MCF 10A (cell line): Measurements from ENCODE around the gene PTH1R. TPM values are rescaled to one million over a fixed set of nuclear protein-coding genes. Genes with fewer than 3 reads are reported as not detected.

ENCODE experiments used
- BruUV-seq: library from RNA; stranded (reverse); fragments of 400-500 nt; replicated peaks from 2 replicates; lab custom pipeline; 2021; lab: Mats Ljungman, UMichigan
- CTCF ChIA-PET: fragments of 300-600 bp; sonication (Branson Sonifier 250); formaldehyde crosslinking; extraction: SDS; loops from one replicate; lab custom pipeline; 2021; ENCODE audit warnings: antibody characterized with exemption, inconsistent platforms; lab: Yijun Ruan, JAX
- POLR2A ChIA-PET: fragments of 300-600, 350-650 bp; sonication (Branson Sonifier 250); formaldehyde crosslinking; extraction: SDS; loops from one replicate; lab custom pipeline; 2020; ENCODE audit warnings: antibody characterized with exemption, inconsistent platforms; lab: Yijun Ruan, JAX
- DNase-seq: peaks from one replicate; pipeline ENCODE4 v3.0.0-alpha.2; 2018; ENCODE audit not compliant: unreplicated experiment
- H3K27ac Mint-ChIP-seq: one replicate; pipeline ENCODE4 v1.8.0; 2022; ENCODE audit warnings: mild to moderate bottlenecking, low read depth, mixed read lengths; ENCODE audit not compliant: unreplicated experiment
- H3K27me3 Mint-ChIP-seq: one replicate; pipeline ENCODE4 v1.8.0; 2022; ENCODE audit warnings: mixed read lengths; ENCODE audit not compliant: insufficient read depth, unreplicated experiment
- H3K36me3 Mint-ChIP-seq: one replicate; pipeline ENCODE4 v1.8.0; 2022; ENCODE audit warnings: mild to moderate bottlenecking, moderate library complexity, mixed read lengths; ENCODE audit not compliant: insufficient read depth, unreplicated experiment
- H3K4me1 Mint-ChIP-seq: one replicate; pipeline ENCODE4 v1.8.0; 2022; ENCODE audit warnings: mixed read lengths; ENCODE audit not compliant: insufficient read depth, unreplicated experiment
- H3K4me3 Mint-ChIP-seq: one replicate; pipeline ENCODE4 v1.8.0; 2022; ENCODE audit warnings: mild to moderate bottlenecking, moderate library complexity, mixed read lengths; ENCODE audit not compliant: unreplicated experiment
- H3K9me3 Mint-ChIP-seq: one replicate; pipeline ENCODE4 v1.8.0; 2022; ENCODE audit warnings: mixed read lengths; ENCODE audit not compliant: unreplicated experiment
- intact Hi-C: fragments of 100-400 bp; cut with micrococcal nuclease; formaldehyde crosslinking; loops from 2 replicates; pipeline ENCODE4 v1.14.1; 2022
- total RNA-seq: library from RNA; stranded (reverse); gene quantifications from 2 replicates; pipeline ENCODE4 v1.2.3, GENCODE V29; 2022
- TF ChIP-seq, protein P1 (sequence below): fragments of 200-600 bp; IDR thresholded peaks from one replicate; pipeline ENCODE4 v1.8.0; 2022; ENCODE audit warnings: antibody characterized with exemption, mild to moderate bottlenecking; ENCODE audit not compliant: unreplicated experiment

The PTH1R gene
- total RNA-seq, 1 experiment from 2014 or later = not detected

DNA sequence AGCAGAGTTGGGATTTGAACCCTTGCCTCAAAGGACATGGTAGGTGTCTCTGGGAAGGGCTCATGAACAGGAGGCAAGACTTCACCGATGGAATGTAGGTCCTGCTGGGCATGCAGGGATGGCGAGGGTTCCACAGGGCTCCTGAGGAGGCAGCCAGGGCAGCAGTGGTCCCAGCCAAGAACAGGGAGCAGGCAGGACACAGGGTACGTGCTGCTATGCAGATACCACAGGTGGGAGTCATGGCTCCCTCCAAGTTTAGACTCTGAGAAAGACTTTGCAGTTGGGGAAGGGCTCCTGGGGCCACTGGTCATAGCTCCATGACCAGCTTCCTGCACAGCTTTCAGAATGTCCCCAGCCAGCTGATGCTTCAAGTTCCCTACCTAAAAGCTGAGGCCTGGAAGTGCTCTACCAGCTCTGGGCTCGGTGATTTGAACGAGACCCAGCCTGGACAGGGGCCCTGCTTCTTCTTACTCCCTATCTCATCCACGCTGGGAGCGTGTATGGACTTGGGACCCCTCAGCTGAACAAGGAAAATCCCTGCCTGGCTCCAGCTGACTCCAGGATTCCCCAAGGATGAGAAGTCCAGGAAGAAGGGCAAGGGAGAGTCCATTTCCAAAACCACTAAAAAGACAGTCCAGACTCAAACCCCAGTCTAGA lies 15.0 kb upstream of the PTH1R start:
- CTCF ChIA-PET = interaction anchor here (0.8 kb wide), 1 partner anchor 30 kb away, joined by 4 read pairs; no protein-coding TSS in a partner anchor
- intact Hi-C loops = no loop called here
- POLR2A ChIA-PET = interaction anchor here (1.0 kb wide), 1 partner anchor 51 kb away, joined by 3 read pairs; no protein-coding TSS in a partner anchor

DNA sequence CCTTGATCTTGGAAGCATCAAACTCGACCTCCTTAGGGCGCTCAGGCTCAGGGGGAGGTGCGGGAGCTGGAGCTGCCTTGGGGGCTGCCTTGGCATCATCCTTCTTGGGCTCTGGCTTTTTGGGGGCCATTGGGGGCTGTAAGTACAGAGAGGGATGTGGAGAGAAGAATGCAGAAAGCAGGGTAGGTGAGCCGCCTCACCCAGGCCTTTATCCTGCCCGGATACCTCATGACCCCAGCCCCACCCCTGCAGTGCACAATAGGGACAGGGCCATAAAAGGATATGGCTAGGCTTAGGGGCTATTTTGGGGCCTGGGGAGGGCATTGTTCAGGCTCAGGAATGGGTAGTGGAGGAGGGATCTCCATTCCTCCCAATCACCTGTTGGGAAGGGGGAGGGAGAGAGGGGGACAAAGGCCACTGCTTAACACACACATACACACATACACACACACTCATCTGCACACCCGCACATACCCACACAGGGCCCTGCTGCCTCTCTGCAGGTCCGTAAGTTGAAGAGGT lies 14.2 kb upstream of the PTH1R start, which contains the start of gene MYL3:
MYL3 (minus strand) TSS at position 184 of the 522 bp plus-strand sequence; CDS start at position 130, 54 bp downstream.
- ChIA-PET CTCF (interaction anchor here (0.8 kb wide), 1 partner anchor 38 kb away, joined by 7 read pairs; no protein-coding TSS in a partner anchor), POLR2A (interaction anchor here (1.0 kb wide), 1 partner anchor 50 kb away, joined by 3 read pairs; no protein-coding TSS in a partner anchor)
- Mint-ChIP-seq H3K9me3 (no peaks in the 10 kb centered on the region), H3K4me3 (no peak within 1 kb of the TSS), H3K36me3 (no peaks in the 10 kb centered on the region), H3K27me3 (peaks cover 6% of the 10 kb centered on the region), H3K4me1 (peaks cover 11% of the 10 kb centered on the region), H3K27ac (no peak within 1 kb of the TSS)
- no peak for DNase-seq
- no TSS peak for BruUV-seq
- TF ChIP-seq, protein P1, sequence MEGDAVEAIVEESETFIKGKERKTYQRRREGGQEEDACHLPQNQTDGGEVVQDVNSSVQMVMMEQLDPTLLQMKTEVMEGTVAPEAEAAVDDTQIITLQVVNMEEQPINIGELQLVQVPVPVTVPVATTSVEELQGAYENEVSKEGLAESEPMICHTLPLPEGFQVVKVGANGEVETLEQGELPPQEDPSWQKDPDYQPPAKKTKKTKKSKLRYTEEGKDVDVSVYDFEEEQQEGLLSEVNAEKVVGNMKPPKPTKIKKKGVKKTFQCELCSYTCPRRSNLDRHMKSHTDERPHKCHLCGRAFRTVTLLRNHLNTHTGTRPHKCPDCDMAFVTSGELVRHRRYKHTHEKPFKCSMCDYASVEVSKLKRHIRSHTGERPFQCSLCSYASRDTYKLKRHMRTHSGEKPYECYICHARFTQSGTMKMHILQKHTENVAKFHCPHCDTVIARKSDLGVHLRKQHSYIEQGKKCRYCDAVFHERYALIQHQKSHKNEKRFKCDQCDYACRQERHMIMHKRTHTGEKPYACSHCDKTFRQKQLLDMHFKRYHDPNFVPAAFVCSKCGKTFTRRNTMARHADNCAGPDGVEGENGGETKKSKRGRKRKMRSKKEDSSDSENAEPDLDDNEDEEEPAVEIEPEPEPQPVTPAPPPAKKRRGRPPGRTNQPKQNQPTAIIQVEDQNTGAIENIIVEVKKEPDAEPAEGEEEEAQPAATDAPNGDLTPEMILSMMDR = no peak
- intact Hi-C loops = no loop called here

More for the DNA sequence above, 15.0 kb upstream of the PTH1R start:
- DNase-seq = no peak
- Mint-ChIP-seq H3K27ac (no peak overlapping the region), H3K27me3 (peaks cover 14% of the 10 kb centered on the region), H3K36me3 (no peaks in the 10 kb centered on the region), H3K4me3 (no peak overlapping the region), H3K9me3 (no peaks in the 10 kb centered on the region), H3K4me1 (peaks cover 11% of the 10 kb centered on the region)
- TF ChIP-seq, protein P1 = no peak
- no TSS peak for BruUV-seq

DNA sequence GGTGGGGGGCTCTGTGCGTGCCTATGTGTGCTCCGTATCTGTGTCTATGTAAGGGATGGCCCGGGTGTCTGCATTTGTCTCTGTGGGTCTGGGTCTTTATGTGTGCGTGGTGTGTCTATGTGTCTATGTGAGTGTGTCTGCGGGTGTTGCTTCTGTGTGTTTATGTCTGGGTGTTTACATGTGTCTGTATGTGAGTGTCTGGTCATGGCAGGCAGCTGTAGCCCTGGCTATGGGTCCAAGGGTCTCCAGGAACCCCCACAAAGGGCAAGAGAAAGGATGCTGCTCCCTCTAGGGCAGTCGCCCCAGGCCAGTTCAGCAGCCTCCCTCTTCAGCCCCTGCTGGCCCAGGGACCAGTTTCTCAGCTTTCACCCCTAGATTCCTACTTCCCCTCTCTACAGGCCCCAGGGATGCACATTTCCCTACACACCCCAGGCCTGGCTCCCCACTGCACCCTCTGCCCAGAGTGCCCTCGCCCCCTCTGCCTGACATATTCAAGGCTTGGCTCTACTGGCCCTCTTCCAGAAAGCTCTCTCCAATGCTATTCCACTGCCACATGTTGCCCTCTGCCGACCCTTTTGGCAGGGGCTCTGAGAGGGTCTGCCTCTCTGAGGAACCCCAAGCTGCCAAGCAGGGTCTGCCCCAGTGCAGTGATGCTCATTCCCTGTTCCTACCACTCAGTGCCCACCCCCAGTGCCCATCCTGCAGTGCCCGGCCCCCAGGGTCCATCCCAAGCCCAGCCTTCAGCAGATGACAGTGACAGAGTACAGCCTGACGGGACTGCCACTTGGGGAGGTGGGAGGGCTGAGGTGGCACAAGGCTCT lies 13.2 kb upstream of the PTH1R start:
- Mint-ChIP-seq H3K4me1 (peaks cover 11% of the 10 kb centered on the region), H3K4me3 (no peak overlapping the region), H3K27me3 (peaks cover under 1% of the 10 kb centered on the region), H3K36me3 (no peaks in the 10 kb centered on the region), H3K9me3 (no peaks in the 10 kb centered on the region), H3K27ac (no peak overlapping the region)
- DNase-seq = no peak
- ChIA-PET CTCF (interaction anchor here (0.6 to 0.8 kb wide), 3 partner anchors 33 to 46 kb away, joined by 3 to 7 read pairs (median 3); no protein-coding TSS in a partner anchor), POLR2A (interaction anchor here (0.6 kb wide), 1 partner anchor 151 kb away, joined by 3 read pairs; no protein-coding TSS in a partner anchor)
- intact Hi-C loops = no loop called here
- TF ChIP-seq, protein P1 = no peak
- no TSS peak for BruUV-seq
